Endothelial cell of umbilical vein (primary cell): ENCODE data around the gene CTNNB1. TPM values are rescaled to one million over a fixed set of nuclear protein-coding genes. Genes with fewer than 3 reads are reported as not detected.
A peak's percentile ranks its signal among the peaks of the same experiment; 100 is the strongest.

Source experiments
- BruUV-seq: library from RNA; stranded (reverse); fragments of 400-500 nt; replicated peaks from 2 replicates; lab custom pipeline; 2021; lab: Mats Ljungman, UMichigan
- CTCF ChIA-PET: fragments of 300-600, 350-600 bp; sonication (Branson Sonifier 250); formaldehyde crosslinking; loops from one replicate; lab custom pipeline; 2021; ENCODE audit warnings: antibody characterized with exemption, inconsistent platforms; lab: Charles Lee
- POLR2A ChIA-PET: fragments of 300-600, 350-600 bp; sonication (Branson Sonifier 250); formaldehyde crosslinking; loops from one replicate; lab custom pipeline; 2021; ENCODE audit warnings: antibody characterized with exemption, inconsistent platforms; lab: Charles Lee
- DNase-seq: peaks from one replicate; pipeline ENCODE4 v3.0.0-alpha.2; 2011; ENCODE audit warnings: low read depth, low spot score
- FAIRE-seq: peaks from 2 replicates; lab custom pipeline; 2011; peaks lifted over from hg19 to GRCh38; lab: Jason Lieb, UNC
- H2AFZ ChIP-seq: 2 replicates; pipeline ENCODE4 v1.6.0; 2012; ENCODE audit warnings: low read depth, low read length, control low read depth, inconsistent platforms
- H3K27ac ChIP-seq: 2 replicates; pipeline ENCODE4 v1.5.1; 2011; ENCODE audit warnings: low read depth, mild to moderate bottlenecking, control low read depth, low read length, moderate library complexity; ENCODE audit not compliant: insufficient read depth
- H3K27me3 ChIP-seq, 2 experiments: 2 replicates each; pipeline versions ENCODE4 v1.6.0 to v1.6.1; 2011; ENCODE audit warnings: low read length in 2 of 2, mixed read lengths in 1 of 2; ENCODE audit not compliant: control insufficient read depth in 2 of 2, insufficient read depth in 2 of 2
- H3K36me3 ChIP-seq, 2 experiments: 2 replicates in 1 of 2; 3 replicates in 1 of 2; pipeline ENCODE4 v1.5.1; 2011; ENCODE audit warnings: low read length in 2 of 2, mild to moderate bottlenecking in 1 of 2, moderate library complexity in 1 of 2; ENCODE audit not compliant: control insufficient read depth in 2 of 2, insufficient read depth in 2 of 2; ENCODE audit errors: extremely low read depth in 1 of 2
- H3K4me1 ChIP-seq: 3 replicates; pipeline ENCODE4 v1.5.1; 2011; ENCODE audit warnings: mild to moderate bottlenecking, low read length; ENCODE audit not compliant: control insufficient read depth, insufficient read depth; ENCODE audit errors: extremely low read depth
- H3K4me2 ChIP-seq: 2 replicates; pipeline ENCODE4 v1.6.1; 2011; ENCODE audit warnings: low read length, control low read depth, mixed read lengths; ENCODE audit not compliant: insufficient read depth
- H3K4me3 ChIP-seq, 3 experiments: fragments of 200-600 bp in 1 of 3; sonication (generic), shearing (Covaris generic) in 1 of 3; replicated peaks in 1 of 3; 2 replicates each; pipeline ENCODE4 v1.5.1; 2011 to 2016; ENCODE audit warnings: control low read depth in 3 of 3, low read length in 3 of 3, mild to moderate bottlenecking in 2 of 3, inconsistent platforms in 1 of 3, low read depth in 1 of 3, moderate library complexity in 1 of 3; ENCODE audit not compliant: insufficient read depth in 1 of 3
- H3K79me2 ChIP-seq: 2 replicates; pipeline ENCODE4 v1.6.0; 2012; ENCODE audit warnings: low read length, inconsistent platforms; ENCODE audit not compliant: control insufficient read depth, insufficient read depth
- H3K9ac ChIP-seq: replicated peaks from 2 replicates; pipeline ENCODE3; 2011; ENCODE audit warnings: low read length, control low read depth; ENCODE audit not compliant: insufficient read depth; ENCODE audit errors: extremely low read depth
- H3K9me1 ChIP-seq: replicated peaks from 3 replicates; pipeline ENCODE4 v1.6.0; 2011; ENCODE audit warnings: mild to moderate bottlenecking, low read length; ENCODE audit not compliant: control insufficient read depth, insufficient read depth; ENCODE audit errors: extremely low read depth
- H3K9me3 ChIP-seq: replicated peaks from 2 replicates; pipeline ENCODE4 v1.5.1; 2012; ENCODE audit warnings: low read length, inconsistent platforms; ENCODE audit not compliant: control insufficient read depth, insufficient read depth
- H4K20me1 ChIP-seq: replicated peaks from 2 replicates; pipeline ENCODE3; 2011; ENCODE audit warnings: mild to moderate bottlenecking, low read length; ENCODE audit not compliant: control insufficient read depth, insufficient read depth; ENCODE audit errors: extremely low read depth
- FOS ChIP-seq: IDR thresholded peaks from 2 replicates; pipeline ENCODE4 v1.6.1; 2011; ENCODE audit warnings: mild to moderate bottlenecking, low read length, moderate library complexity, borderline replicate concordance; ENCODE audit not compliant: insufficient read depth
- GATA2 ChIP-seq: IDR thresholded peaks from 2 replicates; pipeline ENCODE4 v1.7.0; 2011; ENCODE audit warnings: low read depth, mild to moderate bottlenecking, moderate library complexity, mixed read lengths, low read length; ENCODE audit not compliant: insufficient read length, insufficient read depth
- JUN ChIP-seq: IDR thresholded peaks from 2 replicates; pipeline ENCODE4 v1.6.1; 2011; ENCODE audit warnings: borderline replicate concordance, low read depth; ENCODE audit not compliant: insufficient read length, insufficient read depth
- MYC ChIP-seq: IDR thresholded peaks from one replicate; pipeline ENCODE4 v1.6.1; 2011; ENCODE audit warnings: mild to moderate bottlenecking, low read depth, low read length
- POLR2A ChIP-seq: IDR thresholded peaks from 2 replicates; pipeline ENCODE4 v1.6.1; 2012; ENCODE audit warnings: low read depth, mild to moderate bottlenecking, control low read depth, low read length
- dilution Hi-C: fragments of 300-500 bp; cut with MboI; formaldehyde crosslinking; loops from one replicate; pipeline ENCODE4 v1.15.0; 2019; ENCODE audit warnings: low sequenced_read_pairs; ENCODE audit not compliant: extremely low pct_ligation_motif_present
- intact Hi-C: fragments of 100-400 bp; cut with micrococcal nuclease; formaldehyde crosslinking; loops from one replicate; pipeline ENCODE4 v1.10.0; 2022
- polyA plus RNA-seq, 4 experiments: library from polyadenylated mRNA; depleted of rRNA in 3 of 4; stranded (reverse) in 3 of 4; unstranded in 1 of 4; fragments of >200 nt; gene quantifications; 2 replicates each; pipeline versions ENCODE4 v1.2.1 to v1.2.3, GENCODE V29; 2011 to 2012; ENCODE audit warnings: missing spikeins in 1 of 4
- total RNA-seq: library from RNA; stranded (reverse); gene quantifications from 2 replicates; pipeline ENCODE4 v1.2.3, GENCODE V29; 2021
- TF ChIP-seq, protein P1 (sequence below): IDR thresholded peaks from 2 replicates; pipeline ENCODE4 v1.6.1; 2011; ENCODE audit not compliant: insufficient read depth, insufficient read length
- TF ChIP-seq, protein P2 (sequence below), 2 donors: IDR thresholded peaks; 1 replicate in 1 of 2; 2 replicates in 1 of 2; pipeline ENCODE4 v1.5.1; 2011; ENCODE audit warnings: low read length in 2 of 2, mild to moderate bottlenecking in 2 of 2, moderate library complexity in 2 of 2, control low read depth in 1 of 2, inconsistent platforms in 1 of 2, low read depth in 1 of 2; ENCODE audit not compliant: insufficient read depth in 1 of 2; ENCODE audit errors: extremely low read depth in 1 of 2

CTNNB1 gene
- total and polyA plus RNA-seq, 2 donors (not counting 3 experiments of a cell fraction or from before 2014, with no cell fraction given): 513 to 906 TPM

DNA sequence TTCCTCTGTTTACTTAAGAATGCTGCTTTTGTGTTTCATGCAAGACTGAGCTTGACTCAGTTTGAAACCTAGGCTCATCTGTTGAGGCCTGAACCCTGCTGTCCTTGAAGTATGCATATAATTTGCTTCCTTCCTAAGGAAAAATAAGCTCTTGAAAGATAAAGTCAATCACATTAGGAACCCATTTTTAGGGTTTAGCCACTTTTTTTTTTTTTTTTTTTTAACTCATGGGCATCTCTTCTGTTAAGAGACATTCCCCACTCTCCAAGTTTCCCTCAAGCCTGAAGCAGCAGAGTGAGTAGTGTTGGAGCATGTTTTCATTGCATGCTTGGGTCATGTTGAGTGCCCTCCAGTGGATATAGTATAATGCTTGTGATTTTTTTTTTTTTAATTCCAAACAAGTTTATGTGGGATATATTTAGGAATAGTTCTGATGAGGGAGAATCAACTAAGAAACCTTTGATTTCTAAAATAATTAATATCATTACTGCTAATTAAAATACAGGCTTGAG lies 3.6 kb downstream of the CTNNB1 start:
- POLR2A ChIA-PET: interaction anchor here (1.4 kb wide), 1 partner anchor 12 kb away, joined by 3 read pairs; no protein-coding TSS in a partner anchor

DNA sequence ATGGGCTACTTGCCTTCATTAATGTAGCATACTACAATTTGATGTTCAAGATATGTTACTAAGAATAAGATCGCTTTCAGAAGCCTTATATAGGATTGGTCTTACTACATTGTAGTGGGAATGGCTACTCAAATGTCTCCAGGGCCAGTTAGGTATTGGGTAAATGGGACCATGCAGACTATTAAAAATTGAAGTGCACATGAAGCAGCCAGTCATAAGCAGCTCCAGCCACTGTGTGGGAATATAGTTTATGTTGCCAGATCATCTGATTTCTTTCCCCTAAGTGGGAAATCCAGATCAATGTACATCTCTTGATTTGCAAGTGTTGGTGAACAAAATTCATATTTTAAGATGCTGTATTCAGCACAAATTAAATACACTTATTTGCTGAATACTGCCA lies 5.1 kb downstream of the CTNNB1 start:
- Histone ChIP-seq H3K36me3 (peaks cover 0 to 3% of the 10 kb centered on the region in 2 experiments), H3K27ac (no peak overlapping the region), H3K4me2 (peak overlapping the region; percentile 98), H3K9me3 (no peaks in the 10 kb centered on the region), H4K20me1 (peaks cover 58% of the 10 kb centered on the region), H3K79me2 (peaks cover 98% of the 10 kb centered on the region), H3K4me3 (peak overlapping the region in 1 of 3 experiments; percentile 11), H3K4me1 (peaks cover 35% of the 10 kb centered on the region), H3K27me3 (no peaks in the 10 kb centered on the region), H3K9ac (no peak overlapping the region), H2AFZ (no peak overlapping the region), H3K9me1 (no peaks in the 10 kb centered on the region)
- POLR2A ChIA-PET: no interaction called here
- no peak for DNase-seq
- TF ChIP-seq GATA2: no peak
- TF ChIP-seq POLR2A: no peak
- TF ChIP-seq, protein P1, sequence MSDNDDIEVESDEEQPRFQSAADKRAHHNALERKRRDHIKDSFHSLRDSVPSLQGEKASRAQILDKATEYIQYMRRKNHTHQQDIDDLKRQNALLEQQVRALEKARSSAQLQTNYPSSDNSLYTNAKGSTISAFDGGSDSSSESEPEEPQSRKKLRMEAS: no peak
- no peak for TF ChIP-seq FOS
- no peak for TF ChIP-seq MYC
- no peak for TF ChIP-seq JUN
- CTCF ChIA-PET: interaction anchor here (1.7 to 1.9 kb wide), 2 partner anchors 10 to 624 kb away, joined by 5 to 6 read pairs; no protein-coding TSS in a partner anchor
- dilution Hi-C loops (no loop called here), intact Hi-C loops (loop anchor here (5.0 to 10.0 kb wide), 5 partner anchors 513 to 1268 kb away; partner anchors contain the start of gene ULK4)
- BruUV-seq: no TSS peak
- no peak for FAIRE-seq

More for the DNA sequence above, 3.6 kb downstream of the CTNNB1 start:
- peaks cover 44% of the 10 kb centered on the region for H4K20me1 ChIP-seq
- H3K4me1 ChIP-seq: peaks cover 33% of the 10 kb centered on the region
- CTCF ChIA-PET: interaction anchor here (0.7 to 1.9 kb wide), 7 partner anchors 11 to 678 kb away, joined by 3 to 6 read pairs (median 4); partner anchors contain the start of gene ZNF621
- H3K9ac ChIP-seq: peak overlapping the region; percentile 83
- no peaks in the 10 kb centered on the region for H3K9me3 ChIP-seq
- H3K27ac ChIP-seq: no peak overlapping the region
- TF ChIP-seq, protein P2, sequence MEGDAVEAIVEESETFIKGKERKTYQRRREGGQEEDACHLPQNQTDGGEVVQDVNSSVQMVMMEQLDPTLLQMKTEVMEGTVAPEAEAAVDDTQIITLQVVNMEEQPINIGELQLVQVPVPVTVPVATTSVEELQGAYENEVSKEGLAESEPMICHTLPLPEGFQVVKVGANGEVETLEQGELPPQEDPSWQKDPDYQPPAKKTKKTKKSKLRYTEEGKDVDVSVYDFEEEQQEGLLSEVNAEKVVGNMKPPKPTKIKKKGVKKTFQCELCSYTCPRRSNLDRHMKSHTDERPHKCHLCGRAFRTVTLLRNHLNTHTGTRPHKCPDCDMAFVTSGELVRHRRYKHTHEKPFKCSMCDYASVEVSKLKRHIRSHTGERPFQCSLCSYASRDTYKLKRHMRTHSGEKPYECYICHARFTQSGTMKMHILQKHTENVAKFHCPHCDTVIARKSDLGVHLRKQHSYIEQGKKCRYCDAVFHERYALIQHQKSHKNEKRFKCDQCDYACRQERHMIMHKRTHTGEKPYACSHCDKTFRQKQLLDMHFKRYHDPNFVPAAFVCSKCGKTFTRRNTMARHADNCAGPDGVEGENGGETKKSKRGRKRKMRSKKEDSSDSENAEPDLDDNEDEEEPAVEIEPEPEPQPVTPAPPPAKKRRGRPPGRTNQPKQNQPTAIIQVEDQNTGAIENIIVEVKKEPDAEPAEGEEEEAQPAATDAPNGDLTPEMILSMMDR (IDR thresholded peaks at IDR 0.05; ENCODE audit: extremely low read depth in 1 of 2, insufficient read depth in 1 of 2, low read depth in 1 of 2, low read length in 2 of 2): peak; percentile 25
- TF ChIP-seq GATA2: no peak
- peaks cover 0 to 1% of the 10 kb centered on the region in 2 experiments for H3K36me3 ChIP-seq
- DNase-seq (peak; percentile 71), FAIRE-seq (no peak)
- dilution Hi-C loops (no loop called here), intact Hi-C loops (loop anchor here (1.0 to 10.0 kb wide), 13 partner anchors 28 to 1269 kb away; partner anchors contain the start of genes RPL14, ULK4 and ZNF621)
- H3K4me2 ChIP-seq: peak overlapping the region; percentile 98
- no peak overlapping the region for H2AFZ ChIP-seq
- H3K27me3 ChIP-seq: no peaks in the 10 kb centered on the region
- BruUV-seq: no TSS peak
- peak overlapping the region in 2 of 3 experiments; percentile 83 to 90 for H3K4me3 ChIP-seq
- peaks cover 84% of the 10 kb centered on the region for H3K79me2 ChIP-seq
- no peaks in the 10 kb centered on the region for H3K9me1 ChIP-seq
